ENCODE results near the gene KLHL35.
"Not testable (repeated sequence)": the region's sequence is repeated elsewhere in the genome, so short reads cannot be mapped to it uniquely, and the experiment has no call there.

The KLHL35 gene

GRCh38 chr11:75387736-75388294 is 45.2 kb downstream of the KLHL35 start:
- no peak overlapping the region for H3K4me3 ChIP-seq (ENCODE audit: low read depth, low read length)
- no peaks in the 10 kb centered on the region for H3K27me3 ChIP-seq (ENCODE audit: control insufficient read depth, insufficient read depth, low read length)
- no peak overlapping the region for H3K27ac ChIP-seq (ENCODE audit: low read depth, low read length)
- H3K9me3 ChIP-seq (ENCODE audit: control insufficient read depth, insufficient read depth, low read length): no peaks in the 10 kb centered on the region
- H3K36me3 ChIP-seq (ENCODE audit: control insufficient read depth, insufficient read depth, low read length): no peaks in the 10 kb centered on the region
- H3K4me1 ChIP-seq (ENCODE audit: control insufficient read depth, insufficient read depth, low read length): peaks cover 4% of the 10 kb centered on the region
- H3K9ac ChIP-seq (ENCODE audit: low read depth, low read length): no peak overlapping the region

- Histone ChIP-seq H3K4me3 (ENCODE audit: low read depth, low read length) (no peak overlapping the region), H3K9me3 (ENCODE audit: control insufficient read depth, insufficient read depth, low read length) (no peaks in the 10 kb centered on the region), H3K36me3 (ENCODE audit: control insufficient read depth, insufficient read depth, low read length) (no peaks in the 10 kb centered on the region), H3K27ac (ENCODE audit: low read depth, low read length) (no peak overlapping the region), H3K4me1 (ENCODE audit: control insufficient read depth, insufficient read depth, low read length) (peaks cover 4% of the 10 kb centered on the region), H3K27me3 (ENCODE audit: control insufficient read depth, insufficient read depth, low read length) (no peaks in the 10 kb centered on the region), H3K9ac (ENCODE audit: low read depth, low read length) (no peak overlapping the region)
Observed at GRCh38 chr11:75386942-75387630, 45.9 kb downstream of the KLHL35 start.

- H3K4me1 ChIP-seq (ENCODE audit: control insufficient read depth, insufficient read depth, low read length): peaks cover 4% of the 10 kb centered on the region
- H3K9me3 ChIP-seq (ENCODE audit: control insufficient read depth, insufficient read depth, low read length): no peaks in the 10 kb centered on the region
- no peaks in the 10 kb centered on the region for H3K36me3 ChIP-seq (ENCODE audit: control insufficient read depth, insufficient read depth, low read length)
- H3K27me3 ChIP-seq (ENCODE audit: control insufficient read depth, insufficient read depth, low read length): no peaks in the 10 kb centered on the region
- no peak overlapping the region for H3K9ac ChIP-seq (ENCODE audit: low read depth, low read length)
- no peak overlapping the region for H3K4me3 ChIP-seq (ENCODE audit: low read depth, low read length)
- H3K27ac ChIP-seq (ENCODE audit: low read depth, low read length): no peak overlapping the region
Observed at GRCh38 chr11:75384438-75385080, 48.4 kb downstream of the KLHL35 start.

- Histone ChIP-seq H3K9me3 (ENCODE audit: control insufficient read depth, insufficient read depth, low read length) (no peaks in the 10 kb centered on the region), H3K9ac (ENCODE audit: low read depth, low read length) (no peak overlapping the region), H3K4me1 (ENCODE audit: control insufficient read depth, insufficient read depth, low read length) (peaks cover under 1% of the 10 kb centered on the region; the same call in 1 of the 2 replicates), H3K27me3 (ENCODE audit: control insufficient read depth, insufficient read depth, low read length) (no peaks in the 10 kb centered on the region), H3K4me3 (ENCODE audit: low read depth, low read length) (no peak overlapping the region), H3K36me3 (ENCODE audit: control insufficient read depth, insufficient read depth, low read length) (no peaks in the 10 kb centered on the region), H3K27ac (ENCODE audit: low read depth, low read length) (no peak overlapping the region)
Observed at GRCh38 chr11:75383246-75383645, 49.8 kb downstream of the KLHL35 start.

- Histone ChIP-seq H3K4me1 (ENCODE audit: control insufficient read depth, insufficient read depth, low read length) (no peaks in the 10 kb centered on the region), H3K36me3 (ENCODE audit: control insufficient read depth, insufficient read depth, low read length) (no peaks in the 10 kb centered on the region), H3K9ac (ENCODE audit: low read depth, low read length) (no peak overlapping the region), H3K27ac (ENCODE audit: low read depth, low read length) (no peak overlapping the region), H3K4me3 (ENCODE audit: low read depth, low read length) (no peak overlapping the region), H3K27me3 (ENCODE audit: control insufficient read depth, insufficient read depth, low read length) (no peaks in the 10 kb centered on the region), H3K9me3 (ENCODE audit: control insufficient read depth, insufficient read depth, low read length) (no peaks in the 10 kb centered on the region)
Observed at GRCh38 chr11:75380716-75381420, 52.1 kb downstream of the KLHL35 start.

GRCh38 chr11:75380245-75380644 is 52.8 kb downstream of the KLHL35 start:
- Histone ChIP-seq H3K36me3 (ENCODE audit: control insufficient read depth, insufficient read depth, low read length) (no peaks in the 10 kb centered on the region), H3K9me3 (ENCODE audit: control insufficient read depth, insufficient read depth, low read length) (no peaks in the 10 kb centered on the region), H3K27ac (ENCODE audit: low read depth, low read length) (no peak overlapping the region), H3K27me3 (ENCODE audit: control insufficient read depth, insufficient read depth, low read length) (no peaks in the 10 kb centered on the region), H3K4me1 (ENCODE audit: control insufficient read depth, insufficient read depth, low read length) (no peaks in the 10 kb centered on the region), H3K4me3 (ENCODE audit: low read depth, low read length) (no peak overlapping the region), H3K9ac (ENCODE audit: low read depth, low read length) (no peak overlapping the region)

- H3K9ac ChIP-seq (ENCODE audit: low read depth, low read length); H3K4me1 ChIP-seq (ENCODE audit: control insufficient read depth, insufficient read depth, low read length); H3K36me3 ChIP-seq (ENCODE audit: control insufficient read depth, insufficient read depth, low read length); H3K27ac ChIP-seq (ENCODE audit: low read depth, low read length); H3K9me3 ChIP-seq (ENCODE audit: control insufficient read depth, insufficient read depth, low read length); H3K27me3 ChIP-seq (ENCODE audit: control insufficient read depth, insufficient read depth, low read length); H3K4me3 ChIP-seq (ENCODE audit: low read depth, low read length): not testable (repeated sequence)
Observed at GRCh38 chr11:75378776-75379175, 54.2 kb downstream of the KLHL35 start.

GRCh38 chr11:75376175-75376574 is 56.8 kb downstream of the KLHL35 start:
- no peaks in the 10 kb centered on the region for H3K9me3 ChIP-seq (ENCODE audit: control insufficient read depth, insufficient read depth, low read length)
- no peaks in the 10 kb centered on the region for H3K36me3 ChIP-seq (ENCODE audit: control insufficient read depth, insufficient read depth, low read length)
- no peak overlapping the region for H3K9ac ChIP-seq (ENCODE audit: low read depth, low read length)
- no peak overlapping the region for H3K4me3 ChIP-seq (ENCODE audit: low read depth, low read length)
- H3K4me1 ChIP-seq (ENCODE audit: control insufficient read depth, insufficient read depth, low read length): no peaks in the 10 kb centered on the region
- no peak overlapping the region for H3K27ac ChIP-seq (ENCODE audit: low read depth, low read length)
- H3K27me3 ChIP-seq (ENCODE audit: control insufficient read depth, insufficient read depth, low read length): no peaks in the 10 kb centered on the region

GRCh38 chr11:75375626-75376025 is 57.4 kb downstream of the KLHL35 start:
- no peak overlapping the region for H3K27ac ChIP-seq (ENCODE audit: low read depth, low read length)
- H3K9me3 ChIP-seq (ENCODE audit: control insufficient read depth, insufficient read depth, low read length): no peaks in the 10 kb centered on the region
- no peaks in the 10 kb centered on the region for H3K4me1 ChIP-seq (ENCODE audit: control insufficient read depth, insufficient read depth, low read length)
- no peak overlapping the region for H3K4me3 ChIP-seq (ENCODE audit: low read depth, low read length)
- no peaks in the 10 kb centered on the region for H3K36me3 ChIP-seq (ENCODE audit: control insufficient read depth, insufficient read depth, low read length)
- no peak overlapping the region for H3K9ac ChIP-seq (ENCODE audit: low read depth, low read length)
- no peaks in the 10 kb centered on the region for H3K27me3 ChIP-seq (ENCODE audit: control insufficient read depth, insufficient read depth, low read length)

GRCh38 chr11:75374646-75375045 is 58.4 kb downstream of the KLHL35 start:
- Histone ChIP-seq H3K27ac (ENCODE audit: low read depth, low read length) (no peak overlapping the region), H3K9ac (ENCODE audit: low read depth, low read length) (no peak overlapping the region)

GRCh38 chr11:75373201-75373600 is 59.8 kb downstream of the KLHL35 start:
- Histone ChIP-seq H3K4me3 (ENCODE audit: low read depth, low read length) (no peak overlapping the region), H3K27me3 (ENCODE audit: control insufficient read depth, insufficient read depth, low read length) (no peaks in the 10 kb centered on the region), H3K27ac (ENCODE audit: low read depth, low read length) (no peak overlapping the region), H3K36me3 (ENCODE audit: control insufficient read depth, insufficient read depth, low read length) (no peaks in the 10 kb centered on the region), H3K9me3 (ENCODE audit: control insufficient read depth, insufficient read depth, low read length) (no peaks in the 10 kb centered on the region), H3K4me1 (ENCODE audit: control insufficient read depth, insufficient read depth, low read length) (no peaks in the 10 kb centered on the region), H3K9ac (ENCODE audit: low read depth, low read length) (no peak overlapping the region)

More at GRCh38 chr11:75374646-75375045, 58.4 kb downstream of the KLHL35 start:
- H3K4me1 ChIP-seq (ENCODE audit: control insufficient read depth, insufficient read depth, low read length): no peaks in the 10 kb centered on the region
- H3K27me3 ChIP-seq (ENCODE audit: control insufficient read depth, insufficient read depth, low read length): no peaks in the 10 kb centered on the region
- no peaks in the 10 kb centered on the region for H3K36me3 ChIP-seq (ENCODE audit: control insufficient read depth, insufficient read depth, low read length)
- H3K9me3 ChIP-seq (ENCODE audit: control insufficient read depth, insufficient read depth, low read length): no peaks in the 10 kb centered on the region
- H3K4me3 ChIP-seq (ENCODE audit: low read depth, low read length): no peak overlapping the region
